Embryonic facial prominence (tissue), 1 donor: Measurements from ENCODE around the gene GPR37.

Experiments
- DNase-seq: peaks from one replicate; pipeline ENCODE4 v3.0.0-alpha.2; 2016; ENCODE audit errors: extremely low spot score

GPR37 gene

DNA sequence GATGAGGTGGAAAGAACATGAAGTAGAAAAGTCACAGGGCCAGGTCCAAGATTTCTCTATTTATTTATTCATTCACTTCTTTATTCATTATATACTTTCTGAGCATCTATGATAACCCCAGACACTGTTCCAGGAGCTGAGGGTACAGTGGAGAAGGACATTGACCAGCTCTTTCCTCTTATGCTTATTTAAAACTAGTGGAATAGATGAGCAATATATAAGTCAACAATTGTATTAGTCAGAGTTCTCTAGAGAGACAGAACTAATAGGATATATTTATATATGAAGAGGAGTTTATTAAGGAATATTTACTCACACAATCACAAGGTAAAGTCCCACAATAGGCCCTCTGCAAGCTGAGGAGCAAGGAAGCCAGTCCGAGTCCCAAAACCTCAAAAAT, 15.0 kb upstream of the GPR37 start:
- DNase-seq, result no peak

DNA sequence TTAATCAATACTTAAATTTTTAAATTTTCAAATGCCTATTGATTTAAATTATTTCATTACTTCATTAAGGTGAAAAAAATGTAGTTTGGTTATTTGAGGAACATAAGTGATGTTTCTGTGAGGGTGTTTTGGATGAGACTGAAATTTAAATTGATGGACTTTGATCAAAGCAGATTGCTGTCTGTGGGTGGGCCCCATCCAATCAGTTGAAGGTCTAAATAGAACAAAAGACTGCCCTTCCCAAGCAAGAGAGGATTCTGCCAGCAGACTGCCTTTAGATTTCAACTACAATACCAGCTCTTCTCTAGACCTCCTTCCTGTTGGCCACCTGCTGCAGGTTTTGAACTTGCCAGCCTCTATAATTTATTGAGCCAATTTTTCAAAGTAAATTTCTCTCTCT, 14.5 kb upstream of the GPR37 start:
- no peak for DNase-seq

DNA sequence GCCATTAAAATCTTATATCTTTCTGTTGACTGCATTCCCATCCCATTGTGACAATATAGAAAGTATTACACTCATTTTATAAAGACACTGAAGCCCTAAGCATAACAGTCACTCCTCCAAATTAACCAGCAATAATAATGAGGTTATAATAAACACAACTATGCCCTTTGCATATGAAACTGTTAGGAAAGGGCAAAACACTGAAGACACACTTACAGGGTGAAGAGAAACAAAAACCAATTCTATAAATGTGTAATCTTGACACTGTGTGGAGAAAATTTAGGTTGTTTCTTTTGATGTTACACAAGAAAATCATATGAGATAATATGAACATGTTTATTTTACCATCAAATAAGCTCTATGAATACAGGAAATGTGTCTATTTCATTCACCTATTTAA, 14.0 kb upstream of the GPR37 start:
- no peak for DNase-seq

DNA sequence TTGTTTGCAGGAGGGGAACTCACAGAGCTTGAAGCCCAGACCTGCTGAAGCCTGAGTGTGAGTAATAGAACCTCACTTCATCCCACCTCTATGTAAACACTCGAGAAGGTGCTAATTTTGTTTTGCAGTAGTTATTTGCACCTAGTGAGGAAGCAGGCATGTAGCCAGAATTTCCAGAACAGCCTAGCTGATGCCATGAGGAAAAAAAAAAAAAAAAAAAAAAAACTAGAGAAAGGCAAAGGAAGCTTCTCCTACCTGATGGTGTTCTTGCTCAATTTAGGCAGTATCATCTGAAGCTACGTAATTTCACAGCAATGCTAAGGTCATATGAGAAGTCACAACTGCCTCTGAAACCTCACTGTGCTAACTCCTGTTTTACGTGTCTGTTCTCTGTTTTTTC, 13.6 kb upstream of the GPR37 start:
- DNase-seq, result no peak

DNA sequence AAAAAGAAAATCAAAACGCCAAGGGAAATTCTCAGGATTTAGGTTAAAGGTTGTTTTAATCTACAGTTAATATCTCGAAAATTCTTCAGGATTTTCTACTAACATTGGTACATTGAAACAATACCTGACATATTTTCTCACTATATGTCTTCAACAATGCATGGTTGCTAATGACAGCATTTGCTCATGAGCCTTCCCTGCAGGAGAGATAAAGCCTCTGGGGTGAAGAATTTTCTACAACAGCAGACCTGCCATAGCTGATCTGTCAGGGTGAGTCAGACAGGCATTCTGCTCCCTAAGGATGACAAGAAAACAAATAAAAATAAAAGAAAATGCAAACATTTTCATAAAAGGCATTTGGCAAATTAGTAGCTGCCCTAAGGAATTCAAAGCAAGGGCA, 11.7 kb upstream of the GPR37 start:
- DNase-seq, result no peak

DNA sequence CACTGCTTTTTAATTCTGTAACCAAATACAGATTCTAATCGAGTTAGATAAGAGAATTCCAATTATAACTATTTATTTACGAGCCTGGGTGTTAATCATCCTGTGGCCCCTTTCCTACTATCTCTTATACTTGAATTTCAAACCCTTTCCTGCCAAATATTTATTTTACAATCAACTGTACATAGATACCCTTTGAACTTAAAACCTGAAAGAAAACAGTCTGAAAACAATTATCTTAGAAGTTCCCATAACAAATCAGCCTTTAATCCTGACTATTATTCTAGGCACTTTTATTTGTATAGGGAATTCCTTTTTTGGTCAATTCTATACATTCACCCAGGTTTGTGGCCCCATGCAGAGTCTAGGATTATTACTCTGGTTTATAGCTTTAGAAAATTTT, 10.6 kb upstream of the GPR37 start:
- DNase-seq, result no peak

DNA sequence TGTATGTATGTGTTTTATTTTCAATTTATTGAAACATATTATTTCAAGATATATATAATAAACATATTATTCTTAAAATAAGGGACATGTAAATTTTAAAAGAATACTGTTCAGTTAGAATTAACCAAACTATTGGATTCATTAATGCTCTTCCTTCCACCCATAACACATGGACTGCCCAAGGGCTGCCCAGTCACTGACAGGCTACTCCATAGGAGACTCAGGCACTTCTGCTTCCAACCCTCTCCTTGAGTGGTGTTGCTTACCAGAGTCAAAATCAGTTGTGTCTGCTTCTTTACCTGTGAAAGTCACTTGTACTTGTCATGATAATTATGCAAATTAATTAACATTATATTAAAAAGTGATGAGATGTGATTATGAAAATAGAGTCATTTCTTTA, 9.8 kb upstream of the GPR37 start:
- no peak for DNase-seq

DNA sequence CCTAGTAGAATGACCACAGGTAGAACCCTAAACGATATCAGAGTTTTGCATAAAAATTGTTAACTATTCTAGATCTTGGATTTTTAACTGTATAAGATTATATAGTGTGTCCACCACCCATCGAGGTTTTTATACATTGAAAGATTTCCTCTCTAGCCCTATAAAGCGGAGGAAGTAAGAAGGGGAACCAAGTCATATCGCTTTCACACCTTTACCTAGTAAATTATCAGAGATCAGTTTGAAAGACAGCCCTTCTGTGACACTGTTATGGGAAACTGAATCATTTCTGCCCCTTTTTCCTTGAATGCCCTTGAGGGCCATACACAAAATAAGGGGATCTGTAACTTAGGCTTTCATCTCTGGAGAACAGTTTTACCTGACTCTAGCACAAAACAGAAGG, 8.3 kb upstream of the GPR37 start:
- DNase-seq, result no peak

DNA sequence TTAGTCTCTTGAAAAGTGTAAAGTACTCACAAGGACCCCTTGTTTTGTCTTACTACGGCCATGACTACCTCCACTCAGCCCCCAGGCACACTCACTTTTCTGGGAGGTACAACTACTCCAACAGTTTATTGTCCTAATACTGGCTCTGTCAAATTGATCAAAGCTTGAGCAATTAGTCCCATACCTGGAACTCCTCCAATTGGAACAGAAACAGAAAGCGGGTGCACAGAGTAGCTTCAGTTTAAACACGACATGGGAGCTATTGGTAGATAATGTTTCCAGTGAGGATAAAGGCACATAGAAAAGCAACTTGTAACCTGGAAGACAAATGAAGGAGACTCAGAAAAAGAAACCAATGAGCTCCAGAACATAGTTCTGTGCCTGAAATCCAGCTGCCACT, 7.7 kb upstream of the GPR37 start:
- DNase-seq, result no peak

DNA sequence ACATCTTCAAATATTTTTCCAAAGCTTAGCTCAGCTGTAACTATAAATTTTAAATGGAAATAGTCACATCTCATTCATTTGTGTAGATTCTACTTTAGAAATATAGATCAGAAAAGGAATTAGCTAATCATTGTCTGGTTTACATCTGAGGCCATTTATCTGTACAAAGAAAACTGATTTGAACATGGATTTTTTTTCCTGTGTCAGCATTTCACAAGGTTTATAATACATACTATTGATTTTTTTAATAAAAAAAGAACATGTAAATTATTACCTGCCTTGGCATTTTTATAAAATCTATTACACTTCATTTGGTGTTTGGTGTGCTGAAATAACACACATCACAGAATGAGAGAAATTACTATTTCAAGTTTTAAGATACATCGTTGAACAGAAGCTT, 3.5 kb upstream of the GPR37 start:
- DNase-seq, result no peak

DNA sequence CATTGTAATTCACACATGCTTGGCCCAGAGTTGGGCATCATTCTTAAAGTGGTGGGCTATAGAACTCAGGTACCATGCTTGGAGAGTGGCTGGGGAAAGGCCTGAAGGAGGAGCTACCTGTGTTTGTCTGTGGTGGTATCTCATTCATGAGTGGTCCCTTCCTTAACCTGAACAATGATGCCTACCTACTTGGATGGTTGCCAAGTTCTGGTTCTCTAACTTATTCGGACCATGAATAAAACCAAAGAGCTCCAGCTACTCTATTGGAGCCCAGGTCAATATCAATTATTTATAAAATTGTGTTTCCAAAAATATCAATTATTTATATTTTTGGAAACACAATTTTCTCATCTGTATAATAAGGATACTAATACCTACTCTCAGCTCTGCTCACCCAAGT, 2.9 kb upstream of the GPR37 start:
- DNase-seq, result no peak

DNA sequence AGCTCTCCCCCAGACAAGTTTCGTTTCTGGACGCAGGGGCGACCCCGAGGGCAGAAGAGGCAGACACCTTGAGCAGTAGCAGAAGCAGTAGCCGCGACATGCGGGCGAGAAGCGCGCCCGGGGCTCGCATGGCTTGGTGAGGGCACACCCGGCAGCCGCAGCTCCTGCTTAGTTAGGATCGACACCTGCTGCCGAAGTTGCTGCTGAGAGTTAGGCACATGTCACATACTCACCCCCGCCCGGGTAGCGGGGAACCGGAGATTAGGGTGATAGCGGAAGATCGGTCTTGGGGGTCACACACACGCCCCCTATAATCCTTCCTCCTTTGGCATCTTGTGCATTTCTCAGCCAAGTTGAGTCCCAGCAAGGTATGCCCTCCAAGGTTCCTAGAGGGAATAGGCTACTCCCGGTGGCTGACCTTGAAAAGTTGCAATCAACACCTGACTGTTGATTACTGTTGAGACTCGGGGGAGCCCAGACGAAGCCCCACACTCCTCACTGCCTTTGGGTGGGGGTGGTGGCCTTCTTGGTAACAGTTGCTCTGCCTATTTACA, 668 bp downstream of the GPR37 start:
- no peak for DNase-seq

DNA sequence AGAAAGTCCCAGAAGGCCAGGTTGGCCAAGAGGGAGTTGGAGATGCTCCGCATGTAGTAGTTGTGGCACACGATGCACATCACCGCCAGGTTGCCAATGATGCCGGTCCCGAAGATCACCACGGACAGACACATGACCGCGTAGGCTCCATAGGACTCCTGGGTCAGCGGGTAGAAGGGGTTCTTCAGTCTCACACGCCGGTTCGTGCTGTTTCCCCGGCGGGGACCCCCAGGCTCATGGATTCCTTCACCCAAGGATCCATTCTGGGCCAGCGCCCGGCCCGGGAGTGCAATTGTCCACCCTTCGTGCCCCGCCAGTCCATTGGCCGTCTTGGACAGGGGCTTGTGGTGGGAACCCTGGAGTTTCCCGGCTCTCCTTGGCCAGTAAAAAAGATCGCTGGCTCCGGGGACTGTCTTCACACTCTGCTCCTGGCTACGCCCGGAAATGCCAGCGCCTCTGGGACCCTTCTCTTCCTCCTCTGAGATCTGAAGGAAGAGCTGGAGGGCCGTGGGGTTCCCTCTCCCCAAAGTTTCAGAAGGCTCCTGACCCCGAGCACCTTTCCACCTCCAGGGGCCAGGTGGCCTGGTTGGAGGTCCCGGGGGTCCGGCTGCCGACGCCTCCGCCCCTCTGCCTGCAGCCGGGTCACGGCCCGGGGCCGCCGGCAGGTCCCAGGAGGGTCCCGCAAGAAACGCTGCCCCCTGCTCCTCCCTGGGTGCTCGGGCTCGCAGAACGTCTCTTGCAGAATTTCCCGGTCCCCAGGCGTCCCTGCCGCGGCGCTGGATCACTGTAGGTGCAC, 1.3 kb downstream of the GPR37 start:
- DNase-seq, result no peak

DNA sequence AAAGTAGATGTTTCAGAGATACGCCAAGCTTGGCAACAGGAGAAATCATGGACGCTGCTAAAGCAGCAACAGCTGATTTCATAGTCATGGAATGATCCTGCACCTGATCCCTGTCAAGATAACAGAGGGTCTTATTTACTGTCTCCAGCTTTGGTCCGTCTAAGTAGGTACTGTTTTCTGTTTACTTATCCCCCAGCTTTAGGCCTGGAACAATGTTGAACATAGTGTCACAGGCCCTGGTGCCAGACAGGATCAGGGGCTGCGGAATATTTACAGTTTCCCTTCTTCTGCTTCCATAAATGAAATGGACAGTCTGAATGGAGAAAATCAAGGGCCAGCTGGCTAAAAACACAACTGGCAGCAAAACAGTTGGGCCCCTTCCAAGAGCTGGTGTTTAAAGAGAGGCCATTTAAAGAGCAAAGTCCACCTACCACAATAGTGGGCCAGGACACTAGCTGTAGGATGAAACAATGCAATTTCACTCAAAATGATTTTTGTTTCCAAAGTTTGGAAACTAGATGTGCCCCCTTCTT, 2.9 kb downstream of the GPR37 start:
- DNase-seq, result no peak

DNA sequence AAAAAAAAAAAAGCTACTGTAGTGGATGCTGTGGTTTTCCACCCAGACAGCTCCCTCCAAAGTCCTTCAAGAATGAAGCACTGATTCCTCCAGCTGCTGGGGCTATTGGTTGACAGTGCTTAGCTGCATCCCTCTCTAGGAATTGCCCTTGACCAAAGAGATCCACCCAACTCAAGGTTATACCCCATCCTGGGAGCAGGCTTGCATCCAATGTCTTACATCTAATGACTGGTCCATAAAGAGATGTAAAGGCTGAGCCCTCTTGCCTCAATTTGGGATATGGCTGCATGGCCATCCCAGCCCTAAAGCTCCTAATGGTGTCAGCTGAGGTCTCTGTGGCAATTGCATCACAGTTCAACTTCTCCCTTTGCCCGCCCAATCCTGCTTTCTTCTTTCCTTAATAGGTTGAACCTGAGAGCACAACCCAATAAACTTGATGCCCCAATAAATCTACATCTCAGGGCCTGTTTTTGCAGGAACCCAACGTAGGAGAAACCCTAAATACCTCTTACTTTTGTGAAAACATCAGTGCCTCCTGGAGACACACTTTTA, 4.4 kb downstream of the GPR37 start:
- no peak for DNase-seq

DNA sequence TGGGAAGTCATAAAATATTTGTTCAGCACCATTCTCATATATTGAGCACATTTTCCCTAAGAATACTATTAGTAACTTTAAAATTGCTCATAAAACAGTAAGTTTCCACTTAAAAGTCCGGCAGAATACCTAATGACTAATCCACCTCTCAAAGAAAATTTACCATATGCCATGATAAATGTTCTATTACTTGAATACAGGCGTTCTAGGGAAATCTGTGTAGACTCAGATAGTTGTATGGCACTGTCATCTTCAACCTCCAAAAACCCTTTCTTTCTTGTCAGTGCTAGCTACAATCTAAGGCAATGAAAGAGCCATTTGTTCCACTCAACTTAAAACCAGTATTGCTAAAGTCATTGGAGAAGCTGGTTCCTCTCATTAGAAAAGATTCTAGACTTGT, 7.3 kb downstream of the GPR37 start:
- no peak for DNase-seq

DNA sequence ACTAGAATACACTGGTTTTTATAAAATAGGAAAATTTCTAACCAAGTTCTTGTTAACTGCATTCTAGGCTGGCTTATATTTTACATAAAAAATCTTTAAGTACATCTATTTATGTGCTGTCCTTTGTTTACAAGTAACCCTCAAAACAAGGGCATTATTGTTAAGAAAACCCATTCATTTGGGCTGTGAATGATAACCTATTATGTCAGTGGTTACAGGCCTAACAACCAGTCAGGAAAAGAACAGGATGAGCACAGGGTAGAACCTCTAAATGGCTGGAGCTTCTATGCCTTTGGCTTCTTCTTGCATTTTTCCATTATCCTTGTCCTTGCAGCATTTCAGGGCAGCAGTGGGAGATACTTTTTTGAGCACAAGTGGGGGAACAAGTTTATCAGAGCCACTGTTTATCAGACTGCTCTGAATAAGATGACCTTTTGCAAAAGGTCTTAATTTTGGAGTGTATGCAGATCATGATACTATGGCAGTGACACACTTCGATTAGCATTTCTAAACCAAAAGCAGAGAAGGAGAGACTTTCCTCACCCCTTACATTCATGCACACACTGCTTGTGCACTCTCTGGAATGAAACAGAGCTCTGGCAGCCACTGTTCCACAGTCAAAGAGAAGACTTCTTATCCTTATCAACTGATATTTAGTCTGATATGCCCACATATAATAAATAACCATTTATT, 10.9 kb downstream of the GPR37 start:
- no peak for DNase-seq

DNA sequence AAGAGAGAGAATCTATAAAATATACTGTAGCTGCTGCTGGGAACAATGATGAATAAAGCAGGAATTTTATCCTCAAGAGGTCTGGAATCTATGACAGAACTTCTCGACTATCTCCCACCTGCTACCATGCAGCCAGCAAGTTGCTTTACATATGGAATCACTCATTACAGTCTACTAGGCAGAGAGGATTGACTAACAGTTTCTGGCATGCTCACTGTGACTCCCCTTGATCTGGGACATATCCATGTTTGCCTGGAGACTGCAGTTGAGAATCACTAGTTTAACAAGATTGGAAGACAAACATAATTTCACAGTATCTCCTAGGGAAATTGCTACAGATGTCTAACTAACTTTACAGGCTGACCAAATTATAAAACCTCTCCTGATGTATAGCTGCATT, 13.3 kb downstream of the GPR37 start:
- DNase-seq, result no peak

DNA sequence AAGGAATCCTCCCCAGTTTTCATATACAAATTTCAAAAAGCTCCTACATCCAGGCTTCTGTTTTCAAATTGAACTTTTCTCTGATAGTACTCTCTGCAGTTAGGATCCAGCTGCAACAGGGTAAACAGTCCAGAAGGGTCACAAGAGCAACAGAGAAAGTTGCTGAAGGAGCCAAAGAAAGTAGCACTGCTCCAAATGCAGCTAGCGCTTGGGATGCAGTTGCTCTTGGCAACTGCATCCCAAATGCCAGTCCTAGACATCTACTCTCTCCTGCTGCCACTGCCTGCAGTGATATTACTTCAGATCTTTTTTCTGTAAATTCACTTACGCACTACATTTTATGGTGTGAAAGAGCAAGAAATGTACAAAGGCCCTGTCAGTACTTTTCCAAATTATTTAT, 14.6 kb downstream of the GPR37 start:
- DNase-seq, result no peak

DNA sequence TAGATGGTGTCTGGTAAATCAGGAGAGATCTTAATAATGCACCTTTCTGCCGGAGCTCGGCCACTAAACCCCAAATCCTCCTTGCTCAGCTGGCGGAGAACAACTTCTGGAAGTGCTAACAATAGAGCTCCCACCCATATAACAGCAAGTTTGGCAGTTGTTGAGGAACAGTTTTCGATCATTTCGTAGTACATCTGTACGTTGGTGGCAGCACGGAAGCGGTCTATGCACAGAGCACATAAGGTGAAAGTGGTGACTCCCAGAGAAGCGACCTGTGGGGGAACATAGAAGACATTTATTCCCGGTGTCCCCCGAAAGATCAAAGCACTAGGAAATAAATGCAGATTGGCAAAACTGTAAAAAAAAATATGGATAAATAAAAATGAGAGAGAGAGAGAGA, 18.5 kb downstream of the GPR37 start:
- DNase-seq, result no peak

DNA sequence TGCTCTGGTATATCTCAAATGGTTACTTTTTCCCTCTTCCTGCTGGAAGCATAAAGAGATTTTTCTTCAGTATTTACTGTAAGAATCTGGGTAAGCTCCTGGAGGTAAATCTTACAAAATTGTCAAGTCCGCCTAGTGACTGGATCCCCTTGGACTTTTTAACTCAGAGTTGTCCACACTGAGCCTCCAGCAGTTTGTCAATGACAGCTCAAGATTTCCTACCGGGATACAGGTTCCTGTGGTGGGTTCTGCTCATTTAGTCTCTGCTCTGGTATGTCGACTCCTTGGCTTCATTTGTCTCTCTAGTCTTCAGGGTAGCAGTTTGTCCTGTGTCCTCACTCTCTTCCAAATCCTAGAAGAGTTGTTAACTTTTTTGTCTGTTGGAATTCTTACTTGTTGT, 27.0 kb downstream of the GPR37 start:
- no peak for DNase-seq

DNA sequence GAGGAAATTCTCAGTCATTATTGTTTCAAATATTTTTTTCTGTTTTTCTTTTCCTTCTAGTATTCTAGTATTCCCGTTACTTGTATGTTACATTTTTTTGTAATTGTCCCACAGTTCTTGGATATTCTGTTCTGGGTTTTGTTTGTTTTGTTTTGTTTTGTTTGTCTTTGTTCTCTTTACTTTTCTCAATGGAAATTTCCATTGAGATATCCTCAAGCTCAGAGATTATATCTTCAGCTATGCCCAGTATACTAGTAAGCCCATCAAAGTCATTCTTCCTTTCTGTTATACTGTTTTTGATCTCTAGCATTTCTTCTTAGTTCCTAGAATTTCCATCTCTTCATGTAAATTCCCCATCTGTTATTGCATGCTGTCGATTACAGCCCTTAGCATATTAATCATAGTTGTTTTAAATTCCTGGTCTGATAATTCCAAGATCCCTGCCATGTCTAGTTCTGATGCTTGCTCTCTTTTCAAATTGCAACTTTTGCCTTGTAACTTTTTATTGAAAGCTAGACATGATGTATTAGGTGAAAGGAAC, 27.8 kb downstream of the GPR37 start:
- DNase-seq, result no peak

DNA sequence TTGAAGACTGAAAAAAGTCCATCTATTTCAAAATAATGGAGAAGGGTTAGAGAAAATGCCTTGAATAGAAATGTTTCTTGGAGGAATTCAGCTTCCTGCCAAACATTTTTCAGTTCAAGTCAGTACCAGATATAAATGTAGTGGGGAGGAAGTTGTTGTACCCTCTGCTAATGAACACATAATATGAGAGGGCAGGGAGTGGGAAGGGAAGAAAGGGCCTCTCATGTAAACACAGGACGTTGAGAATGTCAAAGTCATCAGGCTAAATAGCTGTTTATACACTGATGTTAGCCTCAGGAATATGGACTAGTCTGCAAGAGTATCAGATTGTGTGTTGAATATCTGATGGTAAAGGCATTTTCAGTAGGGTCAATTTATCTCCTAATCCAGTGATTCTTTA, 37.0 kb downstream of the GPR37 start:
- no peak for DNase-seq
